HepG2 (cell line): ENCODE measurements around the gene ACACA. TPM values are rescaled to one million over a fixed set of nuclear protein-coding genes. Genes with fewer than 3 reads are reported as not detected.

Source experiments
- ATAC-seq: fragments of 200-7000 bp; cut with Tn5 transposase; 3 replicates; pipeline ENCODE4 v1.9.1; 2020; ENCODE audit warnings: mild to moderate bottlenecking, moderate library complexity
- BruUV-seq: library from RNA; stranded (reverse); fragments of 400-500 nt; replicated peaks from 2 replicates; lab custom pipeline; 2021; lab: Mats Ljungman, UMichigan
- CTCF ChIA-PET: fragments of 300-600 bp; formaldehyde crosslinking; extraction: SDS; loops from one replicate; lab custom pipeline; 2021; ENCODE audit warnings: low total read pairs, inconsistent platforms, low intra/inter-chr PET ratio; lab: Yijun Ruan, JAX
- POLR2A ChIA-PET: fragments of 350-600 bp; sonication (Branson Sonifier 250); formaldehyde crosslinking; loops from one replicate; lab custom pipeline; 2020; ENCODE audit warnings: antibody characterized with exemption, inconsistent platforms; lab: Yijun Ruan, JAX
- DNase-seq: peaks from one replicate; pipeline ENCODE4 v3.0.0-alpha.2; 2015; ENCODE audit warnings: low spot score
- FAIRE-seq: peaks from 3 replicates; lab custom pipeline; 2011; peaks lifted over from hg19 to GRCh38; lab: Jason Lieb, UNC
- H2AFZ ChIP-seq: one replicate; pipeline ENCODE4 v1.6.1; 2011; ENCODE audit warnings: low read length, inconsistent platforms
- H3K27ac ChIP-seq: fragments of 300-600 bp; 3 replicates; pipeline ENCODE4 v1.8.0; 2011; ENCODE audit warnings: mixed run types, mild to moderate bottlenecking, mixed read lengths, low read length, inconsistent platforms; ENCODE audit not compliant: insufficient read depth; ENCODE audit errors: extremely low read length
- H3K27me3 ChIP-seq, 2 experiments: fragments of 200-600 bp in 1 of 2; 2 replicates in 1 of 2; 3 replicates in 1 of 2; pipeline versions ENCODE4 v1.6.0 to v1.8.0; 2011; ENCODE audit warnings: low read length in 2 of 2, mild to moderate bottlenecking in 2 of 2, moderate library complexity in 2 of 2, inconsistent platforms in 1 of 2; ENCODE audit not compliant: insufficient read depth in 2 of 2, control insufficient read depth in 1 of 2
- H3K36me3 ChIP-seq, 2 experiments: fragments of 200-600 bp in 1 of 2; replicated peaks in 1 of 2; 2 replicates in 1 of 2; 3 replicates in 1 of 2; pipeline versions ENCODE4 v1.5.1 to v1.8.0; 2011; ENCODE audit warnings: low read length in 2 of 2, inconsistent platforms in 1 of 2; ENCODE audit not compliant: insufficient read depth in 2 of 2, control insufficient read depth in 1 of 2
- H3K4me1 ChIP-seq: 2 replicates; pipeline ENCODE4 v1.5.1; 2012; ENCODE audit warnings: low read length, inconsistent platforms; ENCODE audit not compliant: insufficient read depth
- H3K4me2 ChIP-seq: 2 replicates; pipeline ENCODE4 v1.6.0; 2011; ENCODE audit warnings: low read depth, low read length, inconsistent platforms
- H3K4me3 ChIP-seq, 3 experiments: fragments of 200-600 bp in 1 of 3; sonication (generic), shearing (Covaris generic) in 1 of 3; replicated peaks in 1 of 3; 2 replicates each; pipeline ENCODE4 v1.5.1; 2011 to 2016; ENCODE audit warnings: low read length in 3 of 3, inconsistent platforms in 2 of 3, low read depth in 2 of 3, mild to moderate bottlenecking in 2 of 3, control low read depth in 1 of 3, mixed read lengths in 1 of 3; ENCODE audit not compliant: insufficient read depth in 1 of 3
- H3K79me2 ChIP-seq: one replicate; pipeline ENCODE4 v1.6.1; 2011; ENCODE audit warnings: low read length, inconsistent platforms; ENCODE audit not compliant: insufficient read depth
- H3K9ac ChIP-seq: 2 replicates; pipeline ENCODE4 v1.6.0; 2011; ENCODE audit warnings: mild to moderate bottlenecking, low read depth, low read length, inconsistent platforms; ENCODE audit not compliant: insufficient read depth
- H3K9me3 ChIP-seq: 2 replicates; pipeline ENCODE4 v1.5.1; 2012; ENCODE audit warnings: mild to moderate bottlenecking, low read length
- H4K20me1 ChIP-seq: 2 replicates; pipeline ENCODE4 v1.6.0; 2011; ENCODE audit warnings: inconsistent platforms, mild to moderate bottlenecking, low read length, moderate library complexity; ENCODE audit not compliant: insufficient read depth
- AHR ChIP-seq: IDR thresholded peaks from 2 replicates; pipeline ENCODE4 v1.6.1; 2018; ENCODE audit warnings: missing genetic modification reagents, missing compliant biosample characterization
- CEBPG ChIP-seq: IDR thresholded peaks from 2 replicates; pipeline ENCODE4 v1.6.1; 2016
- KDM1A ChIP-seq: IDR thresholded peaks from 2 replicates; pipeline ENCODE4 v1.6.1; 2016; ENCODE audit warnings: missing compliant biosample characterization
- KDM4B ChIP-seq: sonication (generic); formaldehyde crosslinking; IDR thresholded peaks from 2 replicates; pipeline ENCODE4 v1.4.0; 2020; ENCODE audit warnings: missing genetic modification reagents
- RFX1 ChIP-seq: fragments of 450-650 bp; IDR thresholded peaks from 2 replicates; pipeline ENCODE4 v1.6.1; 2017
- RORA ChIP-seq: sonication (generic); formaldehyde crosslinking; IDR thresholded peaks from 2 replicates; pipeline ENCODE4 v1.5.0; 2020; ENCODE audit warnings: mild to moderate bottlenecking, missing genetic modification reagents, moderate library complexity
- RXRA ChIP-seq: sonication (generic); formaldehyde crosslinking; IDR thresholded peaks from 2 replicates; pipeline ENCODE4 v1.5.1; 2020; ENCODE audit warnings: missing genetic modification reagents
- SIX1 ChIP-seq: sonication (generic); formaldehyde crosslinking; IDR thresholded peaks from 2 replicates; pipeline ENCODE4 v1.4.0; 2020; ENCODE audit warnings: missing genetic modification reagents, borderline replicate concordance
- SIX4 ChIP-seq: sonication (generic); formaldehyde crosslinking; IDR thresholded peaks from 2 replicates; pipeline ENCODE4 v1.4.0; 2020; ENCODE audit warnings: missing genetic modification reagents
- THAP11 ChIP-seq: IDR thresholded peaks from 2 replicates; pipeline ENCODE4 v1.6.1; 2016; ENCODE audit warnings: missing biosample characterization, missing genetic modification reagents
- ZFP36L1 ChIP-seq: sonication (generic); formaldehyde crosslinking; IDR thresholded peaks from 2 replicates; pipeline ENCODE4 v1.8.0; 2022; ENCODE audit warnings: mild to moderate bottlenecking, missing genetic modification reagents, moderate library complexity
- ZNF275 ChIP-seq: sonication (generic); formaldehyde crosslinking; IDR thresholded peaks from 2 replicates; pipeline ENCODE4 v1.8.0; 2022; ENCODE audit warnings: missing genetic modification reagents, mild to moderate bottlenecking, inconsistent platforms, borderline replicate concordance
- ZNF331 ChIP-seq: sonication (generic); formaldehyde crosslinking; IDR thresholded peaks from 2 replicates; pipeline ENCODE4 v1.4.0; 2020; ENCODE audit warnings: missing genetic modification reagents
- ZNF44 ChIP-seq: sonication (generic); formaldehyde crosslinking; IDR thresholded peaks from 2 replicates; pipeline ENCODE4 v1.5.1; 2020; ENCODE audit warnings: mild to moderate bottlenecking, missing genetic modification reagents
- ZNF460 ChIP-seq: sonication (generic); formaldehyde crosslinking; IDR thresholded peaks from 2 replicates; pipeline ENCODE4 v1.5.1; 2020; ENCODE audit warnings: missing genetic modification reagents, mild to moderate bottlenecking, borderline replicate concordance
- ZNF766 ChIP-seq: sonication (generic); formaldehyde crosslinking; IDR thresholded peaks from 2 replicates; pipeline ENCODE4 v1.5.0; 2020; ENCODE audit warnings: missing genetic modification reagents, borderline replicate concordance
- WGBS: methylation state at CpG from one replicate; pipeline ENCODE4 v1.1.6; 2017; ENCODE audit warnings: low lambda C conversion rate; 5-methylcytosine and 5-hydroxymethylcytosine counted together
- in situ Hi-C: cut with HindIII; loops from 2 replicates; pipeline ENCODE4 v1.10.0; 2017; ENCODE audit warnings: low pct_unique_long_range_greater_than_20kb; ENCODE audit not compliant: extremely low pct_ligation_motif_present
- intact Hi-C: fragments of 100-400 bp; cut with micrococcal nuclease; formaldehyde crosslinking; loops from one replicate; pipeline ENCODE4 v1.10.0; 2022; ENCODE audit not compliant: unreplicated experiment
- polyA plus RNA-seq, 8 experiments: library from polyadenylated mRNA; depleted of rRNA in 3 of 8; stranded (reverse) in 7 of 8; unstranded in 1 of 8; fragments of >200 nt; fragmentation: Illumina TruSeq in 4 of 8; extraction: Trizol in 4 of 8; gene quantifications; 2 replicates each; pipeline versions ENCODE4 v1.2.1 to v1.2.3, GENCODE V29; 2011 to 2016; ENCODE audit warnings: low read depth in 4 of 8, missing spikeins in 1 of 8, mixed read lengths in 1 of 8; ENCODE audit not compliant: insufficient read depth in 1 of 8
- total RNA-seq, 5 experiments: library from RNA; depleted of rRNA; stranded (reverse); fragments of >200 nt; fragmentation: Illumina TruSeq; extraction: Trizol; gene quantifications; 2 replicates each; pipeline ENCODE4 v1.2.3, GENCODE V29; 2016; ENCODE audit warnings: low read depth in 1 of 5
- TF ChIP-seq, protein P1 (sequence below), 2 experiments: sonication (generic) in 1 of 2; formaldehyde crosslinking in 1 of 2; IDR thresholded peaks; 2 replicates each; pipeline versions ENCODE4 v1.5.1 to v1.6.1; 2011 to 2020; ENCODE audit warnings: borderline replicate concordance in 1 of 2, low read depth in 1 of 2, low read length in 1 of 2, mild to moderate bottlenecking in 1 of 2, missing genetic modification reagents in 1 of 2, moderate library complexity in 1 of 2
- TF ChIP-seq, protein P2 (sequence below): sonication (generic); formaldehyde crosslinking; IDR thresholded peaks from 2 replicates; pipeline ENCODE4 v1.5.0; 2020; ENCODE audit warnings: missing genetic modification reagents, mild to moderate bottlenecking, borderline replicate concordance

Gene ACACA
- total and polyA plus RNA-seq, 2 of the 13 experiments (the other 11 are each of a cell fraction or from before 2014, with no cell fraction given) = 39.2 to 47.2 TPM

GRCh38 chr17:37422971-37423625, 16.5 kb upstream of the ACACA start:
- FAIRE-seq = no peak
- POLR2A ChIA-PET = interaction anchor here (2.8 kb wide), 1 partner anchor 16 kb away, joined by 9 read pairs; the partner anchor contains the start of genes ACACA and TADA2A
- BruUV-seq = no TSS peak

DNA sequence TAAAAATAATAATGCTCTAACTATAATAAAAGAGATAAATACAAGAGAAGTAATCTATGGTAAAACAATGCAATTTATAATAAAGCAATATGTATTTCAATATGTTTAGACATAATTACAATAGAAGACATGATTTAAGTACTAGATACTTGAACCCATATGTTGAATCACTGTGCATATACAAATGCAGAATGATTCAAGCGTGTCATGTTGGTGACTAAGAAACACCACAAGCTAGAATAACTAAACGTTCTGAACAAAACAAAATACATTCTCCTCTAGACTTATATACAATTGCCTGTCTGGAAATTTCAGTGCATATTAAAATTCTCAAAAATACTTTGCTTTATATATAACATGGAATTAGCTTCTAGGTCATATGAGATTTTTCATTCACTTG, 11.2 kb upstream of the ACACA start:
- Histone ChIP-seq H3K4me3 (no peak overlapping the region), H3K79me2 (no peaks in the 10 kb centered on the region), H3K4me1 (peaks cover 4% of the 10 kb centered on the region; the same call in 1 of the 2 replicates)
- DNase-seq (no peak), ATAC-seq (no peak)
- intact Hi-C loops = no loop called here
- CTCF ChIA-PET = no interaction called here
- TF ChIP-seq ZFP36L1 (CRISPR knock-in tag) (no peak), RORA (CRISPR knock-in tag) (no peak), THAP11 (CRISPR knock-in tag) (no peak), ZNF275 (no peak), RFX1 (no peak), ZNF44 (no peak), ZNF766 (CRISPR knock-in tag) (no peak), KDM4B (CRISPR knock-in tag) (no peak), RXRA (CRISPR knock-in tag) (no peak), AHR (CRISPR knock-in tag) (no peak)
- TF ChIP-seq, protein P1, sequence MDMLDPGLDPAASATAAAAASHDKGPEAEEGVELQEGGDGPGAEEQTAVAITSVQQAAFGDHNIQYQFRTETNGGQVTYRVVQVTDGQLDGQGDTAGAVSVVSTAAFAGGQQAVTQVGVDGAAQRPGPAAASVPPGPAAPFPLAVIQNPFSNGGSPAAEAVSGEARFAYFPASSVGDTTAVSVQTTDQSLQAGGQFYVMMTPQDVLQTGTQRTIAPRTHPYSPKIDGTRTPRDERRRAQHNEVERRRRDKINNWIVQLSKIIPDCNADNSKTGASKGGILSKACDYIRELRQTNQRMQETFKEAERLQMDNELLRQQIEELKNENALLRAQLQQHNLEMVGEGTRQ (IDR thresholded peaks at IDR 0.05; ENCODE audit: low read depth, low read length) = no peak
- TF ChIP-seq, protein P1 (CRISPR knock-in tag; IDR thresholded peaks at IDR 0.05; ENCODE audit: borderline replicate concordance) = no peak
- TF ChIP-seq, protein P2, sequence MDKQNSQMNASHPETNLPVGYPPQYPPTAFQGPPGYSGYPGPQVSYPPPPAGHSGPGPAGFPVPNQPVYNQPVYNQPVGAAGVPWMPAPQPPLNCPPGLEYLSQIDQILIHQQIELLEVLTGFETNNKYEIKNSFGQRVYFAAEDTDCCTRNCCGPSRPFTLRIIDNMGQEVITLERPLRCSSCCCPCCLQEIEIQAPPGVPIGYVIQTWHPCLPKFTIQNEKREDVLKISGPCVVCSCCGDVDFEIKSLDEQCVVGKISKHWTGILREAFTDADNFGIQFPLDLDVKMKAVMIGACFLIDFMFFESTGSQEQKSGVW = no peak
- TF ChIP-seq, all 625 proteins: peak for 0
- Histone ChIP-seq H2AFZ (no peak overlapping the region), H3K27ac (no peak overlapping the region), H3K4me2 (no peak overlapping the region), H4K20me1 (no peaks in the 10 kb centered on the region), H3K9me3 (no peaks in the 10 kb centered on the region), H3K9ac (no peak overlapping the region), H3K27me3 (no peaks in the 10 kb centered on the region), H3K36me3 (peaks cover 1 to 17% of the 10 kb centered on the region in 2 experiments; a peak in 3 of 5 replicates)
- POLR2A ChIA-PET = no interaction called here
- in situ Hi-C loops = no loop called here
- WGBS = 96% methylated on average over 2 of the region's 2 CpGs
- FAIRE-seq = no peak
- BruUV-seq = no TSS peak

More at GRCh38 chr17:37422971-37423625, 16.5 kb upstream of the ACACA start:
- intact Hi-C loops = no loop called here
- H3K4me2 ChIP-seq = no peak overlapping the region
- WGBS = 58% methylated on average over 4 of the region's 4 CpGs
- H3K36me3 ChIP-seq = peaks cover 3 to 43% of the 10 kb centered on the region in 2 experiments; a peak in 4 of 5 replicates
- no peak overlapping the region for H2AFZ ChIP-seq
- H4K20me1 ChIP-seq = no peaks in the 10 kb centered on the region
- no peaks in the 10 kb centered on the region for H3K9me3 ChIP-seq
- H3K4me1 ChIP-seq = peaks cover 11% of the 10 kb centered on the region; the same call in 1 of the 2 replicates
- TF ChIP-seq KDM1A (CRISPR knock-in tag) (no peak), ZNF460 (peak; percentile 88), CEBPG (CRISPR knock-in tag) (peak; percentile 80), SIX4 (CRISPR knock-in tag) (peak; percentile 91), SIX1 (CRISPR knock-in tag) (peak; percentile 66; the same call in 1 of the 2 replicates), ZNF331 (no peak)
- no peak overlapping the region for H3K4me3 ChIP-seq
- CTCF ChIA-PET = no interaction called here
- H3K79me2 ChIP-seq = no peaks in the 10 kb centered on the region
- DNase-seq (no peak), ATAC-seq (no peak)
- H3K27me3 ChIP-seq = no peaks in the 10 kb centered on the region
- H3K9ac ChIP-seq = no peak overlapping the region
- in situ Hi-C loops = no loop called here
- no peak overlapping the region for H3K27ac ChIP-seq
